ENCODE measurements around the gene NTF3.

GRCh38 chr12:5520037-5520436 lies 88.1 kb downstream of the NTF3 start:
- TF ChIP-seq, protein P1, sequence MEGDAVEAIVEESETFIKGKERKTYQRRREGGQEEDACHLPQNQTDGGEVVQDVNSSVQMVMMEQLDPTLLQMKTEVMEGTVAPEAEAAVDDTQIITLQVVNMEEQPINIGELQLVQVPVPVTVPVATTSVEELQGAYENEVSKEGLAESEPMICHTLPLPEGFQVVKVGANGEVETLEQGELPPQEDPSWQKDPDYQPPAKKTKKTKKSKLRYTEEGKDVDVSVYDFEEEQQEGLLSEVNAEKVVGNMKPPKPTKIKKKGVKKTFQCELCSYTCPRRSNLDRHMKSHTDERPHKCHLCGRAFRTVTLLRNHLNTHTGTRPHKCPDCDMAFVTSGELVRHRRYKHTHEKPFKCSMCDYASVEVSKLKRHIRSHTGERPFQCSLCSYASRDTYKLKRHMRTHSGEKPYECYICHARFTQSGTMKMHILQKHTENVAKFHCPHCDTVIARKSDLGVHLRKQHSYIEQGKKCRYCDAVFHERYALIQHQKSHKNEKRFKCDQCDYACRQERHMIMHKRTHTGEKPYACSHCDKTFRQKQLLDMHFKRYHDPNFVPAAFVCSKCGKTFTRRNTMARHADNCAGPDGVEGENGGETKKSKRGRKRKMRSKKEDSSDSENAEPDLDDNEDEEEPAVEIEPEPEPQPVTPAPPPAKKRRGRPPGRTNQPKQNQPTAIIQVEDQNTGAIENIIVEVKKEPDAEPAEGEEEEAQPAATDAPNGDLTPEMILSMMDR (IDR thresholded peaks at IDR 0.05; ENCODE audit: low read depth, low read length), result no peak
- no peak for TF ChIP-seq EZH2phosphoT487 (IDR thresholded peaks at IDR 0.05; ENCODE audit: low read depth)
